ENCODE data around the gene LRMDA. TPM values are rescaled to one million over a fixed set of nuclear protein-coding genes. Genes with fewer than 3 reads are reported as not detected.

Gene LRMDA
- total and polyA plus RNA-seq, 7 donors, result 2.8 to 22.2 (median 9.0) TPM

DNA sequence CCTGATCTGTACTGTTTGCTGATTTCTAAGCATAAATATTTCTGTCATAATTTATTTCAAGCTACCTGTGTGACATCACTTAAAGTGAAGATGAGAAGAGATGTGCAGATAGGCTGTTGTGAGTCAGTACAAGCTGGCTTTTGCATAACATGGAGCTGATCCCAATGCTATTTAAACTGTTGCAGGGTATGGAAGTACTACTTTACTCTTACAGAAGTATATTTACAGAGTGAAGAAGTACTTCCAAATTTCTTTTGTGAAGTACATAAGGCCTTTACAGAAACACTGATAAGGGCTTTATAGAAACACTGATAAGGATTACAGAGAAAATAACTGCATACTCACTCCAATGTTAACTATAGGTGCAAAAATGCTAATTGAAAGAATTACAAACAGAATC is 911.6 kb downstream of the LRMDA start:
- H3K9me3 ChIP-seq, result no peaks in the 10 kb centered on the region

DNA sequence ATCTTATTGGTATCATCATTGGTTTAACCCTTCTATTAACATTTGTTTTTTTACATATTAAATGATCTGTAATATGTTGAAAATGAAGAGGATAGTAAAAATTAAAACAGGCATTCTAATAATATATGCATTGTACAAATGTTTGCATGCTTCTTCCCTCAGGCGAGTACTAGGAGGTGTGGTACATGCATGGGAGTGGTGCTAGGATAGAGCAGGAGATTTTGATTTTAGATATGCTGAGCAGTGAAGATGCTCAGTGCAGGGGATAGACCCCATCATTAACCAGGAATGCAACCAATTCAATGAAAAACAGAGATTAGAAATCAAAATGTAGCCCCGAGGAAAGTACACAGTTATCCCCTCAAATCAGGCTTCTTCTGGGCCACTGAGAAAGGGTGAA is 916.4 kb downstream of the LRMDA start:
- H3K27me3 ChIP-seq, result no peaks in the 10 kb centered on the region
- TF ChIP-seq, protein P1, sequence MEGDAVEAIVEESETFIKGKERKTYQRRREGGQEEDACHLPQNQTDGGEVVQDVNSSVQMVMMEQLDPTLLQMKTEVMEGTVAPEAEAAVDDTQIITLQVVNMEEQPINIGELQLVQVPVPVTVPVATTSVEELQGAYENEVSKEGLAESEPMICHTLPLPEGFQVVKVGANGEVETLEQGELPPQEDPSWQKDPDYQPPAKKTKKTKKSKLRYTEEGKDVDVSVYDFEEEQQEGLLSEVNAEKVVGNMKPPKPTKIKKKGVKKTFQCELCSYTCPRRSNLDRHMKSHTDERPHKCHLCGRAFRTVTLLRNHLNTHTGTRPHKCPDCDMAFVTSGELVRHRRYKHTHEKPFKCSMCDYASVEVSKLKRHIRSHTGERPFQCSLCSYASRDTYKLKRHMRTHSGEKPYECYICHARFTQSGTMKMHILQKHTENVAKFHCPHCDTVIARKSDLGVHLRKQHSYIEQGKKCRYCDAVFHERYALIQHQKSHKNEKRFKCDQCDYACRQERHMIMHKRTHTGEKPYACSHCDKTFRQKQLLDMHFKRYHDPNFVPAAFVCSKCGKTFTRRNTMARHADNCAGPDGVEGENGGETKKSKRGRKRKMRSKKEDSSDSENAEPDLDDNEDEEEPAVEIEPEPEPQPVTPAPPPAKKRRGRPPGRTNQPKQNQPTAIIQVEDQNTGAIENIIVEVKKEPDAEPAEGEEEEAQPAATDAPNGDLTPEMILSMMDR (IDR thresholded peaks at IDR 0.05), result no peak
- TF ChIP-seq POLR2A (IDR thresholded peaks at IDR 0.05) (no peak), POLR2AphosphoS5 (IDR thresholded peaks at IDR 0.05) (no peak)
- no peak overlapping the region for H3K27ac ChIP-seq
- no peak for DNase-seq
- no peaks in the 10 kb centered on the region for H3K36me3 ChIP-seq
- WGBS, 2 donors, result 87 to 89% methylated on average over 2 of the region's 2 CpGs
- no peaks in the 10 kb centered on the region for H3K9me3 ChIP-seq
- H3K4me3 ChIP-seq, result no peak overlapping the region
- H3K4me1 ChIP-seq, result peaks cover 0 to 31% (median 14%) of the 10 kb centered on the region in 4 donors
- intact Hi-C loops (cut with DNase I), result no loop called here

More for the DNA sequence above, 911.6 kb downstream of the LRMDA start:
- intact Hi-C loops (cut with DNase I), result no loop called here
- DNase-seq, result no peak
- Histone ChIP-seq H3K36me3 (no peaks in the 10 kb centered on the region), H3K4me3 (no peak overlapping the region), H3K4me1 (peaks cover 0 to 4% (median 2%) of the 10 kb centered on the region in 4 donors), H3K27ac (no peak overlapping the region), H3K27me3 (no peaks in the 10 kb centered on the region)
- TF ChIP-seq, protein P1 (IDR thresholded peaks at IDR 0.05), result no peak
- TF ChIP-seq EP300 (IDR thresholded peaks at IDR 0.05) (no peak), POLR2A (IDR thresholded peaks at IDR 0.05) (no peak), POLR2AphosphoS5 (IDR thresholded peaks at IDR 0.05) (no peak)

- DNase-seq, result no peak
- peaks cover 0 to 53% (median 26%) of the 10 kb centered on the region in 4 donors for H3K4me1 ChIP-seq
- no peaks in the 10 kb centered on the region for H3K27me3 ChIP-seq
- intact Hi-C loops (cut with DNase I), result loop anchor here (1.0 to 5.0 kb wide), 5 partner anchors 68 to 622 kb away; no protein-coding TSS in a partner anchor
- H3K4me3 ChIP-seq, result no peak overlapping the region
- WGBS, 2 donors, result 80 to 87% methylated on average over 4 of the region's 4 CpGs
- H3K27ac ChIP-seq, result peak overlapping the region in 3 of 4 donors; percentile 51 to 69 (median 57)
- peak; percentile 51 to 92 (median 80) for TF ChIP-seq POLR2AphosphoS5 (IDR thresholded peaks at IDR 0.05)
- no peak for TF ChIP-seq POLR2A (IDR thresholded peaks at IDR 0.05)
- TF ChIP-seq EP300 (IDR thresholded peaks at IDR 0.05), result peak in 3 of 4 donors; percentile 1 to 52 (median 33)
- TF ChIP-seq, protein P1 (IDR thresholded peaks at IDR 0.05), result no peak
- no peaks in the 10 kb centered on the region for H3K9me3 ChIP-seq
- H3K36me3 ChIP-seq, result no peaks in the 10 kb centered on the region
Measured at GRCh38 chr10:76350583-76350982, 919.2 kb downstream of the LRMDA start.

GRCh38 chr10:76352300-76352699 is 920.9 kb downstream of the LRMDA start:
- no peak for TF ChIP-seq POLR2AphosphoS5 (IDR thresholded peaks at IDR 0.05)
- TF ChIP-seq, protein P1 (IDR thresholded peaks at IDR 0.05), result no peak
- TF ChIP-seq POLR2A (IDR thresholded peaks at IDR 0.05), result no peak
- TF ChIP-seq EP300 (IDR thresholded peaks at IDR 0.05), result no peak
- no peak overlapping the region for H3K4me3 ChIP-seq
- intact Hi-C loops (cut with DNase I), result loop anchor here (2.0 to 5.0 kb wide), 3 partner anchors 45 to 620 kb away; no protein-coding TSS in a partner anchor
- H3K4me1 ChIP-seq, result peaks cover 0 to 53% (median 26%) of the 10 kb centered on the region in 4 donors
- DNase-seq, result no peak
- H3K9me3 ChIP-seq, result no peaks in the 10 kb centered on the region
- no peaks in the 10 kb centered on the region for H3K36me3 ChIP-seq
- WGBS, 2 donors, result 95% methylated on average over 5 of the region's 5 CpGs
- peak overlapping the region in 3 of 4 donors; percentile 51 to 69 (median 57) for H3K27ac ChIP-seq
- H3K27me3 ChIP-seq, result no peaks in the 10 kb centered on the region

All from sigmoid colon (tissue), 7 donors.